ENCODE results near the gene SLC8A2. TPM values are rescaled to one million over a fixed set of nuclear protein-coding genes. Genes with fewer than 3 reads are reported as not detected.
"Not testable (repeated sequence)": the region's sequence is repeated elsewhere in the genome, so short reads cannot be mapped to it uniquely, and the experiment has no call there.

The SLC8A2 gene
- total and polyA plus RNA-seq, 3 donors from 2014 or later, result 4.2 to 12.9 (median 5.0) TPM

- TF ChIP-seq POLR2A (IDR thresholded peaks at IDR 0.05) (no peak), CTCF (IDR thresholded peaks at IDR 0.05) (no peak)
- DNase-seq, result no peak
- intact Hi-C loops (cut with DNase I; ENCODE audit: low total_unique reads), result no loop called here
- H3K27ac ChIP-seq, result no peak overlapping the region
- H3K4me1 ChIP-seq, result peaks cover 6% of the 10 kb centered on the region
- no peaks in the 10 kb centered on the region for H3K9me3 ChIP-seq
- no peaks in the 10 kb centered on the region for H3K27me3 ChIP-seq
- H3K36me3 ChIP-seq (ENCODE audit: low read depth, missing control alignments), result no peaks in the 10 kb centered on the region
- 67 to 75% methylated on average over 9 of the region's 9 CpGs for WGBS, 2 donors
- no peak overlapping the region for H3K4me3 ChIP-seq
Observed at GRCh38 chr19:47486900-47487299, 15.2 kb upstream of the SLC8A2 start.

- H3K4me1 ChIP-seq; H3K27ac ChIP-seq; H3K36me3 ChIP-seq (ENCODE audit: low read depth, missing control alignments); H3K4me3 ChIP-seq; H3K27me3 ChIP-seq; H3K9me3 ChIP-seq; intact Hi-C loops (cut with DNase I; ENCODE audit: low total_unique reads); DNase-seq: not testable (repeated sequence)
- 85 to 86% methylated on average over 10 to 13 of the region's 13 CpGs for WGBS, 2 donors
Observed at GRCh38 chr19:47486220-47486619, 14.5 kb upstream of the SLC8A2 start.

GRCh38 chr19:47485210-47485609, 13.5 kb upstream of the SLC8A2 start:
- Histone ChIP-seq H3K27ac (peak overlapping the region in 1 of 2 donors; percentile 91), H3K36me3 (ENCODE audit: low read depth, missing control alignments) (no peaks in the 10 kb centered on the region), H3K9me3 (no peaks in the 10 kb centered on the region), H3K27me3 (no peaks in the 10 kb centered on the region), H3K4me1 (peaks cover 6% of the 10 kb centered on the region), H3K4me3 (no peak overlapping the region)
- TF ChIP-seq POLR2A (IDR thresholded peaks at IDR 0.05), result no peak
- no peak for TF ChIP-seq CTCF (IDR thresholded peaks at IDR 0.05)
- no peak for DNase-seq
- 75 to 91% methylated on average over 6 of the region's 6 CpGs for WGBS, 2 donors
- intact Hi-C loops (cut with DNase I; ENCODE audit: low total_unique reads), result no loop called here

- DNase-seq, result peak; percentile 91
- H3K4me3 ChIP-seq, result peak within 1 kb of the TSS; percentile 57 to 87
- peak; percentile 83 to 94 (median 86) for TF ChIP-seq CTCF (IDR thresholded peaks at IDR 0.05)
- no peak for TF ChIP-seq POLR2A (IDR thresholded peaks at IDR 0.05)
- intact Hi-C loops (cut with DNase I; ENCODE audit: low total_unique reads), result no loop called here
- H3K36me3 ChIP-seq (ENCODE audit: low read depth, missing control alignments), result no peaks in the 10 kb centered on the region
- H3K9me3 ChIP-seq, result no peaks in the 10 kb centered on the region
- no peaks in the 10 kb centered on the region for H3K27me3 ChIP-seq
- WGBS, 2 donors, result 1 to 3% methylated on average over 16 to 52 of the region's 57 CpGs
- peak within 1 kb of the TSS; percentile 91 to 97 for H3K27ac ChIP-seq
- H3K4me1 ChIP-seq, result peaks cover 6% of the 10 kb centered on the region
Observed at GRCh38 chr19:47483800-47484690, 12.4 kb upstream of the SLC8A2 start, which contains the start of gene KPTN. Gene KPTN (minus strand): TSS chr19:47484219. CDS start chr19:47484160, 59 bp downstream.

- Histone ChIP-seq H3K27me3 (no peaks in the 10 kb centered on the region), H3K27ac (no peak overlapping the region), H3K4me3 (no peak overlapping the region), H3K36me3 (ENCODE audit: low read depth, missing control alignments) (no peaks in the 10 kb centered on the region), H3K9me3 (no peaks in the 10 kb centered on the region), H3K4me1 (peaks cover 6% of the 10 kb centered on the region)
- WGBS, 2 donors, result 42 to 82% methylated on average over 15 of the region's 15 CpGs
- no peak for DNase-seq
- no peak for TF ChIP-seq CTCF (IDR thresholded peaks at IDR 0.05)
- no peak for TF ChIP-seq POLR2A (IDR thresholded peaks at IDR 0.05)
- intact Hi-C loops (cut with DNase I; ENCODE audit: low total_unique reads), result no loop called here
Observed at GRCh38 chr19:47483200-47483599, 11.5 kb upstream of the SLC8A2 start.
